ENCODE results near the gene DISC1.

- TF ChIP-seq RCOR1 (IDR thresholded peaks at IDR 0.05; ENCODE audit: low read length) (no peak), CTCF (IDR thresholded peaks at IDR 0.05) (no peak), SMC3 (IDR thresholded peaks at IDR 0.05; ENCODE audit: low read depth, low read length) (no peak), USF2 (IDR thresholded peaks at IDR 0.05; ENCODE audit: borderline replicate concordance, low read depth, low read length) (no peak), MXI1 (IDR thresholded peaks at IDR 0.05; ENCODE audit: low read depth, low read length) (no peak), JUND (IDR thresholded peaks at IDR 0.05) (no peak), MEF2A (IDR thresholded peaks at IDR 0.05; ENCODE audit: borderline replicate concordance, low read depth) (no peak), POLR2AphosphoS5 (IDR thresholded peaks at IDR 0.05; ENCODE audit: low read depth, low read length) (no peak), FOXJ3 (CRISPR knock-in tag; IDR thresholded peaks at IDR 0.05) (no peak), YY1 (IDR thresholded peaks at IDR 0.05; ENCODE audit: low read depth) (no peak), EP300 (IDR thresholded peaks at IDR 0.05; ENCODE audit: borderline replicate concordance in 1 of 2, low read depth in 1 of 2, low read length in 1 of 2) (no peak), MAX (IDR thresholded peaks at IDR 0.05; ENCODE audit: low read depth) (no peak), SIN3A (IDR thresholded peaks at IDR 0.05; ENCODE audit: borderline replicate concordance, low read depth, low read length) (no peak), GATA2 (CRISPR knock-in tag; IDR thresholded peaks at IDR 0.05) (no peak)
Measured at GRCh38 chr1:231743966-231744365, 117.4 kb downstream of the DISC1 start.

Measured in SK-N-SH (cell line).